Measurements from ENCODE around the gene THEM4. TPM values are rescaled to one million over a fixed set of nuclear protein-coding genes. Genes with fewer than 3 reads are reported as not detected.

THEM4 gene
- 11.8 and 12.3 TPM in 2 replicates for total RNA-seq
- long read RNA-seq, transcript THEM4-202 (7 exons, 1,832 nt) = major isoform, 28 of 53 reads
- long read RNA-seq, transcript THEM4-201 (6 exons, 2,377 nt) = minor isoform, 13 of 53 reads
- long read RNA-seq, partial matches to known transcripts = 2 of 53 reads
- long read RNA-seq, other reads (novel, unspliced or antisense) = 10 of 53 reads

DNA sequence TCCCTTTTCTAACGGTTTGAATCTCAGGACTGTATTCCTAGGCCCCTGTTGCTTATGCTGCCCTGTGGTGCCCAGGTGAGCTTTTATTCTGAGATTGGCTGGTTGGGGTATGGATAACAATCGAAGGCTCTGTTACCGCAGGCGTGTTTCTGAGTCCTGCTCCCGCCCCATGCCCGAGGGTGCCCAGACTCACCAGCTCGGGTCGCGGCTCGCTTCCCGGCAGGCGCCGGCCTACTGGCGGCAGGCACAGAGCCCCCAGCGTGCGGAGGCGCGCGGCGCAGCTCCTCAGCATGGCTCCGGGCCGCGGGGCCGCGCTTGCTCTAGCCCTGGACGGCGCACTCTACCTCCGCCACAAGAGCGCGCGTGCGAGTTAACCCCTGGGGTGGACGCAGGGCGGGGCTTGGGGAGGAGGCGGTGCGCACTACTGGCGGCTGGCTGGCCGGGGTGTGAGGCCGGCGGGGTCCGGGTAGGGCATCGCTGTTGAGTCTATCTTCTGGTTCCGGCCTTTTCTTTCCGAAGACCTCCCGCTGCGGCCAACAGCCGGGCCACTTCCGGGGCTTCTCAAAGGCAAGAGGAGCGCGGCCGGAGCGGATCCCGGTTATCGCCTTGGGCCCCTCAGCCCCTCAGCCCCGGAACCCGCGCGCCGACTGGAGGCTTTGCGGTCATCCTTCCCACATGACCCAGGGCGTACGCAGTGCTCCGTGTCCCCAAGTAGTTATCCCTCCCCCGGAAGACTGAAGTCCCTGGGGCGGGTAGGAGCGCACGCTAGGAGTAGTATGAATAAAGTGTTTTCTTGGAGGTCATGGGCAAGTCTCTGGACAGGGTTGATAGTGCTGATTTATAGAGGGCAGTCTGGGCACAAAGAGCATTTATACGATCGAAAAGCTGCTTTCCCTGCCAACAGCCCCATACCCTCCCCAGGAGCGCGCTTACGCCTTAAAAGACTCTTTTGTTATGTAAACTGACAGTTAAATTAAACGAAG lies at the start of gene THEM4:
Gene THEM4 (minus strand): TSS at position 345 of the 983 bp plus-strand sequence. CDS start 53 bp downstream, at position 292.
- Mint-ChIP-seq H3K9me3 (ENCODE audit: unreplicated experiment) (peaks cover 9% of the 10 kb centered on the region), H3K27me3 (ENCODE audit: unreplicated experiment) (peaks cover 15% of the 10 kb centered on the region), H3K36me3 (ENCODE audit: unreplicated experiment) (peaks cover 9% of the 10 kb centered on the region), H3K4me1 (ENCODE audit: unreplicated experiment) (peaks cover 20% of the 10 kb centered on the region), H3K4me3 (ENCODE audit: unreplicated experiment) (peak within 1 kb of the TSS; percentile 89), H3K27ac (ENCODE audit: unreplicated experiment) (peak within 1 kb of the TSS; percentile 92)
- TF ChIP-seq, protein P1, sequence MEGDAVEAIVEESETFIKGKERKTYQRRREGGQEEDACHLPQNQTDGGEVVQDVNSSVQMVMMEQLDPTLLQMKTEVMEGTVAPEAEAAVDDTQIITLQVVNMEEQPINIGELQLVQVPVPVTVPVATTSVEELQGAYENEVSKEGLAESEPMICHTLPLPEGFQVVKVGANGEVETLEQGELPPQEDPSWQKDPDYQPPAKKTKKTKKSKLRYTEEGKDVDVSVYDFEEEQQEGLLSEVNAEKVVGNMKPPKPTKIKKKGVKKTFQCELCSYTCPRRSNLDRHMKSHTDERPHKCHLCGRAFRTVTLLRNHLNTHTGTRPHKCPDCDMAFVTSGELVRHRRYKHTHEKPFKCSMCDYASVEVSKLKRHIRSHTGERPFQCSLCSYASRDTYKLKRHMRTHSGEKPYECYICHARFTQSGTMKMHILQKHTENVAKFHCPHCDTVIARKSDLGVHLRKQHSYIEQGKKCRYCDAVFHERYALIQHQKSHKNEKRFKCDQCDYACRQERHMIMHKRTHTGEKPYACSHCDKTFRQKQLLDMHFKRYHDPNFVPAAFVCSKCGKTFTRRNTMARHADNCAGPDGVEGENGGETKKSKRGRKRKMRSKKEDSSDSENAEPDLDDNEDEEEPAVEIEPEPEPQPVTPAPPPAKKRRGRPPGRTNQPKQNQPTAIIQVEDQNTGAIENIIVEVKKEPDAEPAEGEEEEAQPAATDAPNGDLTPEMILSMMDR (IDR thresholded peaks at IDR 0.05) = peak; percentile 27
- peak; percentile 98 for DNase-seq (ENCODE audit: extremely low spot score, unreplicated experiment)

DNA sequence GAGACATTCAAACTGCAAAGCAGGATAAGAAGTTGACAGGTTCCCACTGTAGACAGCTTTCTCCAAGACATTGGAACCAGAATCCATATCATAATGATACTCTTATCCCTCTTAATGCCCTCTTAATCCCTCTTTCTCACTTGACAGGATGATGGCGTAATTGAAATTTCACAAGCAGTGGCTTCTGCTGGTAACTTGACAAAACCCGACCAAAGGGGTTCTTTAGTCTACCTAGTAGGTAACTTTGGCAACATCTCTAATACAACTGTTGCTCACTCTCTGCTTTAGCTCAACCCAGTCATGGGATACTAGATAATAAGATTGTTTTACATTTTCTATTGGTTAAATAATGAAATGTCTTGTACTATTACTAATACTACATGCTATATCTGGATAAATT lies 49.6 kb upstream of the THEM4 start:
- Mint-ChIP-seq H3K4me3 (ENCODE audit: unreplicated experiment) (no peak overlapping the region), H3K27ac (ENCODE audit: unreplicated experiment) (no peak overlapping the region), H3K4me1 (ENCODE audit: unreplicated experiment) (no peaks in the 10 kb centered on the region), H3K9me3 (ENCODE audit: unreplicated experiment) (no peaks in the 10 kb centered on the region), H3K36me3 (ENCODE audit: unreplicated experiment) (no peaks in the 10 kb centered on the region), H3K27me3 (ENCODE audit: unreplicated experiment) (peaks cover 5% of the 10 kb centered on the region)
- TF ChIP-seq, protein P1 (IDR thresholded peaks at IDR 0.05) = no peak
- DNase-seq (ENCODE audit: extremely low spot score, unreplicated experiment) = no peak

GRCh38 chr1:151956957-151957497 lies 47.7 kb upstream of the THEM4 start:
- Mint-ChIP-seq H3K4me1 (ENCODE audit: unreplicated experiment) (no peaks in the 10 kb centered on the region), H3K27ac (ENCODE audit: unreplicated experiment) (no peak overlapping the region), H3K4me3 (ENCODE audit: unreplicated experiment) (no peak overlapping the region), H3K36me3 (ENCODE audit: unreplicated experiment) (no peaks in the 10 kb centered on the region), H3K9me3 (ENCODE audit: unreplicated experiment) (no peaks in the 10 kb centered on the region), H3K27me3 (ENCODE audit: unreplicated experiment) (peaks cover 5% of the 10 kb centered on the region)
- DNase-seq (ENCODE audit: extremely low spot score, unreplicated experiment) = no peak
- TF ChIP-seq, protein P1 (IDR thresholded peaks at IDR 0.05) = no peak

DNA sequence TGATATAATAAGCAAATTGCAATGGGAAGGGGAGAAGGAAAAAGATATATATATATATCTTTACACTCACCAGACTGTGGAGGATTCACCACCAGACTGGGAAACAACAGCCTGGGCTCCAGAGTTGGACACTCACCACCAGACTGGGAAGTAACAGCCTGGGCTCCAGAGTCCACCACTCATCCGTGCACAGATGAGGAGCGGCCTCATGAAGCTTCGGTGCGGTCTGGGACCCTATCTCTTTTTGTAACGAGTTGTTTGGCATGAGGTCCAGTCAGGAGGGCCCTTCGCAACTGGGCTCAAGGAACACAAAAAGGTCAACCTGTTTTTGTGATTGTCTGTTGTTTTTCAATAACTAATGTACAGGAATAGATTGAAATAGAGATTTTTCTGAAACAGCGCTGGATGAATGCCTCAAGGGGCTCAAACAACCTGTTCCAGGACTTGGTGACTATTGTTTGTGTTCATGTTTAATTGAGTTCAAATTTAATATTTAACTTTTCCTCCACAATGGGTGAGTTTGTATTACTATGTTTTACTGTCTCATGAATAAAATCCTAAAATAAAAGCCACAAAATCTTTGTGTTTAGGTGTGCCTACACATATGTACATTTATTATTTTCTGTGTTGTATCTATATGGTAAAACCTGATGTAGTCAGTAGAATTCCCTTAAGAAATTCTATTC lies 44.2 kb upstream of the THEM4 start:
- H3K27me3 Mint-ChIP-seq (ENCODE audit: unreplicated experiment) = peaks cover 8% of the 10 kb centered on the region
- no peaks in the 10 kb centered on the region for H3K4me1 Mint-ChIP-seq (ENCODE audit: unreplicated experiment)
- no peaks in the 10 kb centered on the region for H3K36me3 Mint-ChIP-seq (ENCODE audit: unreplicated experiment)
- H3K27ac Mint-ChIP-seq (ENCODE audit: unreplicated experiment) = no peak overlapping the region
- TF ChIP-seq, protein P1 (IDR thresholded peaks at IDR 0.05) = no peak
- H3K9me3 Mint-ChIP-seq (ENCODE audit: unreplicated experiment) = no peaks in the 10 kb centered on the region
- no peak for DNase-seq (ENCODE audit: extremely low spot score, unreplicated experiment)
- no peak overlapping the region for H3K4me3 Mint-ChIP-seq (ENCODE audit: unreplicated experiment)

Measured in osteocyte (in vitro differentiated cells).